Keratinocyte (primary cell): ENCODE measurements around the gene ANKRD10. TPM values are rescaled to one million over a fixed set of nuclear protein-coding genes. Genes with fewer than 3 reads are reported as not detected.
A peak's percentile ranks its signal among the peaks of the same experiment; 100 is the strongest.

ENCODE experiments used
- DNase-seq: peaks from one replicate; pipeline ENCODE4 v3.0.0-alpha.2; 2011; ENCODE audit warnings: low read depth, missing footprints, low spot score
- FAIRE-seq: peaks from 2 replicates; lab custom pipeline; 2011; peaks lifted over from hg19 to GRCh38; lab: Jason Lieb, UNC
- H2AFZ ChIP-seq: 2 replicates; pipeline ENCODE4 v1.6.0; 2012; ENCODE audit warnings: low read length, control low read depth, inconsistent platforms; ENCODE audit not compliant: control insufficient read depth
- H3K27ac ChIP-seq: 2 replicates; pipeline ENCODE4 v1.5.1; 2011; ENCODE audit warnings: low read length; ENCODE audit not compliant: control insufficient read depth, insufficient read depth
- H3K27me3 ChIP-seq: 3 replicates; pipeline ENCODE4 v1.6.0; 2011; ENCODE audit warnings: low read length; ENCODE audit not compliant: control insufficient read depth, insufficient read depth; ENCODE audit errors: extremely low read depth
- H3K36me3 ChIP-seq, 2 experiments: 2 replicates in 1 of 2; 3 replicates in 1 of 2; pipeline ENCODE4 v1.5.1; 2011; ENCODE audit warnings: low read length in 2 of 2, mild to moderate bottlenecking in 1 of 2; ENCODE audit not compliant: control insufficient read depth in 2 of 2, insufficient read depth in 2 of 2; ENCODE audit errors: extremely low read depth in 1 of 2
- H3K4me1 ChIP-seq: 3 replicates; pipeline ENCODE4 v1.5.1; 2011; ENCODE audit warnings: low read length; ENCODE audit not compliant: control insufficient read depth, insufficient read depth; ENCODE audit errors: extremely low read depth
- H3K4me2 ChIP-seq: 3 replicates; pipeline ENCODE4 v1.6.0; 2011; ENCODE audit warnings: low read depth, low read length; ENCODE audit not compliant: control insufficient read depth, insufficient read depth; ENCODE audit errors: extremely low read depth
- H3K4me3 ChIP-seq, 3 experiments: fragments of 200-600 bp in 1 of 3; sonication (generic) in 1 of 3; 2 replicates in 2 of 3; 3 replicates in 1 of 3; pipeline ENCODE4 v1.5.1; 2011 to 2016; ENCODE audit warnings: low read length in 3 of 3, mild to moderate bottlenecking in 3 of 3, control low read depth in 2 of 3, inconsistent platforms in 1 of 3, low read depth in 1 of 3, mixed read lengths in 1 of 3, mixed run types in 1 of 3, moderate library complexity in 1 of 3; ENCODE audit not compliant: control insufficient read depth in 2 of 3, insufficient read depth in 2 of 3; ENCODE audit errors: extremely low read depth in 1 of 3
- H3K79me2 ChIP-seq: 2 replicates; pipeline ENCODE4 v1.6.0; 2012; ENCODE audit warnings: low read length; ENCODE audit not compliant: control insufficient read depth, insufficient read depth
- H3K9ac ChIP-seq: 3 replicates; pipeline ENCODE4 v1.6.0; 2011; ENCODE audit warnings: low read length; ENCODE audit not compliant: control insufficient read depth, insufficient read depth; ENCODE audit errors: extremely low read depth
- H3K9me1 ChIP-seq: 3 replicates; pipeline ENCODE4 v1.6.0; 2011; ENCODE audit warnings: low read length; ENCODE audit not compliant: control insufficient read depth, insufficient read depth; ENCODE audit errors: extremely low read depth
- H3K9me3 ChIP-seq: 2 replicates; pipeline ENCODE4 v1.5.1; 2012; ENCODE audit warnings: low read depth, low read length; ENCODE audit not compliant: control insufficient read depth
- H4K20me1 ChIP-seq: 3 replicates; pipeline ENCODE4 v1.6.0; 2011; ENCODE audit warnings: low read length; ENCODE audit not compliant: control insufficient read depth, insufficient read depth; ENCODE audit errors: extremely low read depth
- EZH2 ChIP-seq: IDR thresholded peaks from one replicate; pipeline ENCODE4 v1.6.1; 2012; ENCODE audit warnings: inconsistent platforms, mild to moderate bottlenecking, low read length, moderate library complexity
- dilution Hi-C: fragments of 300-500 bp; cut with MboI; formaldehyde crosslinking; loops from one replicate; pipeline ENCODE4 v1.7.0; 2020; ENCODE audit warnings: low sequenced_read_pairs; ENCODE audit not compliant: extremely low pct_ligation_motif_present
- polyA plus RNA-seq, 5 experiments: library from polyadenylated mRNA; depleted of rRNA in 3 of 5; stranded (reverse) in 3 of 5; stranded (forward) in 1 of 5; unstranded in 1 of 5; fragments of >200 nt; gene quantifications; 1 replicate in 1 of 5; 2 replicates in 3 of 5; 3 replicates in 1 of 5; pipeline versions ENCODE4 v1.2.1 to v1.2.3, GENCODE V29; 2011 to 2012; ENCODE audit warnings: missing spikeins in 2 of 5, low read depth in 1 of 5, low replicate concordance in 1 of 5
- TF ChIP-seq, protein P1 (sequence below), 3 experiments: IDR thresholded peaks in 1 of 3; conservative IDR thresholded peaks in 1 of 3; optimal IDR thresholded peaks in 1 of 3; 2 replicates in 2 of 3; 3 replicates in 1 of 3; pipeline versions ENCODE3 to v1.5.1; 2011; ENCODE audit warnings: low read length in 3 of 3, mild to moderate bottlenecking in 3 of 3, moderate library complexity in 2 of 3, control low read depth in 1 of 3, inconsistent platforms in 1 of 3; ENCODE audit not compliant: insufficient read depth in 2 of 3; ENCODE audit errors: extremely low read depth in 1 of 3

ANKRD10 gene
- polyA plus RNA-seq, 1 donor (not counting 4 experiments of a cell fraction or from before 2014, with no cell fraction given), result 58.1 TPM

GRCh38 chr13:110875241-110875640, 39.6 kb downstream of the ANKRD10 start:
- Histone ChIP-seq H3K9me1 (peaks cover 2% of the 10 kb centered on the region), H4K20me1 (no peaks in the 10 kb centered on the region), H3K79me2 (no peaks in the 10 kb centered on the region), H3K27me3 (no peaks in the 10 kb centered on the region), H3K4me1 (peaks cover 33% of the 10 kb centered on the region), H3K4me2 (peak overlapping the region; percentile 87), H3K36me3 (peaks cover 1 to 5% of the 10 kb centered on the region in 2 experiments), H3K4me3 (peak overlapping the region in 1 of 3 experiments; percentile 36), H3K27ac (peak overlapping the region; percentile 10), H3K9ac (peak overlapping the region; percentile 35), H2AFZ (peak overlapping the region; percentile 63), H3K9me3 (no peaks in the 10 kb centered on the region)
- no peak for TF ChIP-seq EZH2
- TF ChIP-seq, protein P1, sequence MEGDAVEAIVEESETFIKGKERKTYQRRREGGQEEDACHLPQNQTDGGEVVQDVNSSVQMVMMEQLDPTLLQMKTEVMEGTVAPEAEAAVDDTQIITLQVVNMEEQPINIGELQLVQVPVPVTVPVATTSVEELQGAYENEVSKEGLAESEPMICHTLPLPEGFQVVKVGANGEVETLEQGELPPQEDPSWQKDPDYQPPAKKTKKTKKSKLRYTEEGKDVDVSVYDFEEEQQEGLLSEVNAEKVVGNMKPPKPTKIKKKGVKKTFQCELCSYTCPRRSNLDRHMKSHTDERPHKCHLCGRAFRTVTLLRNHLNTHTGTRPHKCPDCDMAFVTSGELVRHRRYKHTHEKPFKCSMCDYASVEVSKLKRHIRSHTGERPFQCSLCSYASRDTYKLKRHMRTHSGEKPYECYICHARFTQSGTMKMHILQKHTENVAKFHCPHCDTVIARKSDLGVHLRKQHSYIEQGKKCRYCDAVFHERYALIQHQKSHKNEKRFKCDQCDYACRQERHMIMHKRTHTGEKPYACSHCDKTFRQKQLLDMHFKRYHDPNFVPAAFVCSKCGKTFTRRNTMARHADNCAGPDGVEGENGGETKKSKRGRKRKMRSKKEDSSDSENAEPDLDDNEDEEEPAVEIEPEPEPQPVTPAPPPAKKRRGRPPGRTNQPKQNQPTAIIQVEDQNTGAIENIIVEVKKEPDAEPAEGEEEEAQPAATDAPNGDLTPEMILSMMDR (optimal IDR thresholded peaks at IDR 0.05 in 1 of 3, IDR thresholded peaks at IDR 0.05 in 1 of 3, conservative IDR thresholded peaks at IDR 0.05 in 1 of 3; ENCODE audit: extremely low read depth in 1 of 3, insufficient read depth in 2 of 3, low read length in 3 of 3), result no peak
- FAIRE-seq (no peak), DNase-seq (no peak)
- dilution Hi-C loops, result no loop called here

DNA sequence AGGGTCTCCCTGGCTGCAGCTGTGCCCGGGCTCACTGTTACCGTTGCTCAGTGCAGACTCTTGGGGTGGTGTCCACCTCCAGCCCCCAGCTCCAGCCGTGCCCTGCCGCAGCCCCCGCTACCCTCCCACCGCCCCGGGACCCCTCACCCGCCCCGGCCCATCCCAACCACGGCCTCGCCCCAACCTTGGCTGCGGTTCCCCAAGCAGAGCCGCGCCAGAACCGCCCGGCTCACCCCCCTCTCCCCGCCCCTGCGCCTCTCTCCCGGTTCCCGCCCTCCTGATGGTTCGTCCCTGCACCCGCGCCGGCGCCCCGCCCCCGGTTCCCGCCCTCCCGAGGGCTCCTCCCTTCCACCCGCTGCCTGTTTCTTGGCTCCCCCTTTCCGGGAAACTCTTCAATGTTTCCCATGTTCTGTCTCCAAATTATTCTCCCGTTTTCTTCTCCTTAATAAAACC, 40.3 kb downstream of the ANKRD10 start:
- peaks cover 2% of the 10 kb centered on the region for H3K9me1 ChIP-seq
- peaks cover under 1 to 2% of the 10 kb centered on the region in 2 experiments for H3K36me3 ChIP-seq
- peak overlapping the region; percentile 63 for H2AFZ ChIP-seq
- dilution Hi-C loops, result no loop called here
- no peak for FAIRE-seq
- peak overlapping the region; percentile 35 for H3K9ac ChIP-seq
- no peaks in the 10 kb centered on the region for H4K20me1 ChIP-seq
- H3K4me1 ChIP-seq, result peaks cover 39% of the 10 kb centered on the region
- H3K9me3 ChIP-seq, result no peaks in the 10 kb centered on the region
- TF ChIP-seq, protein P1 (optimal IDR thresholded peaks at IDR 0.05 in 1 of 3, IDR thresholded peaks at IDR 0.05 in 1 of 3, conservative IDR thresholded peaks at IDR 0.05 in 1 of 3; ENCODE audit: extremely low read depth in 1 of 3, insufficient read depth in 2 of 3, low read length in 3 of 3), result no peak
- no peak for TF ChIP-seq EZH2
- peak overlapping the region; percentile 87 for H3K4me2 ChIP-seq
- peak overlapping the region; percentile 10 for H3K27ac ChIP-seq
- peak overlapping the region; percentile 4 to 41 (median 36) for H3K4me3 ChIP-seq
- H3K27me3 ChIP-seq, result peaks cover 2% of the 10 kb centered on the region
- DNase-seq, result no peak
- H3K79me2 ChIP-seq, result no peaks in the 10 kb centered on the region
